Endothelial cell of umbilical vein (primary cell): ENCODE data around the gene PLB1.

ENCODE experiments used
- CTCF ChIP-seq, 2 donors: IDR thresholded peaks; 1 replicate in 1 of 2; 2 replicates in 1 of 2; pipeline ENCODE4 v1.5.1; 2011; ENCODE audit warnings: low read length in 2 of 2, mild to moderate bottlenecking in 2 of 2, moderate library complexity in 2 of 2, control low read depth in 1 of 2, inconsistent platforms in 1 of 2, low read depth in 1 of 2; ENCODE audit not compliant: insufficient read depth in 1 of 2; ENCODE audit errors: extremely low read depth in 1 of 2
- EZH2 ChIP-seq: IDR thresholded peaks from 2 replicates; pipeline ENCODE4 v1.6.1; 2012; ENCODE audit warnings: borderline replicate concordance, low read depth, mild to moderate bottlenecking, moderate library complexity, low read length, inconsistent platforms; ENCODE audit not compliant: severe bottlenecking
- JUN ChIP-seq: IDR thresholded peaks from 2 replicates; pipeline ENCODE4 v1.6.1; 2011; ENCODE audit warnings: borderline replicate concordance, low read depth; ENCODE audit not compliant: insufficient read length, insufficient read depth
- MAX ChIP-seq: IDR thresholded peaks from 2 replicates; pipeline ENCODE4 v1.6.1; 2011; ENCODE audit not compliant: insufficient read depth, insufficient read length
- POLR2A ChIP-seq: IDR thresholded peaks from 2 replicates; pipeline ENCODE4 v1.6.1; 2012; ENCODE audit warnings: low read depth, mild to moderate bottlenecking, control low read depth, low read length
- POLR2AphosphoS5 ChIP-seq: IDR thresholded peaks from 2 replicates; pipeline ENCODE4 v1.6.1; 2012; ENCODE audit warnings: low read depth, mild to moderate bottlenecking, control low read depth, low read length, moderate library complexity; ENCODE audit not compliant: insufficient read depth

GRCh38 chr2:28626376-28626775 is 130.5 kb downstream of the PLB1 start:
- TF ChIP-seq POLR2A (no peak), CTCF (IDR thresholded peaks at IDR 0.05; ENCODE audit: extremely low read depth in 1 of 2, insufficient read depth in 1 of 2, low read depth in 1 of 2, low read length in 2 of 2) (no peak), MAX (no peak), POLR2AphosphoS5 (no peak), JUN (no peak), EZH2 (no peak)
